Fibroblast of lung (primary cell): ENCODE results near the gene CCDC38. TPM values are rescaled to one million over a fixed set of nuclear protein-coding genes. Genes with fewer than 3 reads are reported as not detected.
A peak's percentile ranks its signal among the peaks of the same experiment; 100 is the strongest.

Experiments
- DNase-seq, 2 donors: peaks; one replicate each; pipeline versions ENCODE4 v3.0.0 to v3.0.0-alpha.2; 2010; ENCODE audit warnings: low read depth in 2 of 2
- H2AFZ ChIP-seq: 2 replicates; pipeline ENCODE4 v1.5.1; 2012; ENCODE audit warnings: low read length, control low read depth, inconsistent platforms
- H3K27ac ChIP-seq: 2 replicates; pipeline ENCODE4 v1.5.1; 2011; ENCODE audit warnings: low read length, control low read depth; ENCODE audit not compliant: insufficient read depth
- H3K27me3 ChIP-seq: 2 replicates; pipeline ENCODE4 v1.5.1; 2011; ENCODE audit warnings: mild to moderate bottlenecking, low read length; ENCODE audit not compliant: control insufficient read depth, insufficient read depth
- H3K36me3 ChIP-seq: 2 replicates; pipeline ENCODE4 v1.5.1; 2011; ENCODE audit warnings: low read length; ENCODE audit not compliant: control insufficient read depth, insufficient read depth
- H3K4me1 ChIP-seq: 2 replicates; pipeline ENCODE4 v1.5.1; 2011; ENCODE audit warnings: low read length; ENCODE audit not compliant: control insufficient read depth, insufficient read depth; ENCODE audit errors: extremely low read depth
- H3K4me2 ChIP-seq: 2 replicates; pipeline ENCODE4 v1.5.1; 2011; ENCODE audit warnings: low read length, control low read depth; ENCODE audit not compliant: insufficient read depth; ENCODE audit errors: extremely low read depth
- H3K4me3 ChIP-seq, 4 experiments: fragments of 200-600 bp in 1 of 4; sonication (generic) in 1 of 4; replicated peaks in 1 of 4; 2 replicates each; pipeline ENCODE4 v1.5.1; 2011 to 2016; ENCODE audit warnings: low read length in 4 of 4, low read depth in 3 of 4, mild to moderate bottlenecking in 3 of 4, control low read depth in 2 of 4, inconsistent platforms in 1 of 4, mixed read lengths in 1 of 4; ENCODE audit not compliant: insufficient read depth in 1 of 4; ENCODE audit errors: control extremely low read depth in 1 of 4
- H3K79me2 ChIP-seq: 2 replicates; pipeline ENCODE4 v1.5.1; 2012; ENCODE audit warnings: mild to moderate bottlenecking, low read length, inconsistent platforms; ENCODE audit not compliant: control insufficient read depth, insufficient read depth
- H3K9ac ChIP-seq: 2 replicates; pipeline ENCODE4 v1.5.1; 2011; ENCODE audit warnings: mild to moderate bottlenecking, low read length, control low read depth; ENCODE audit not compliant: insufficient read depth
- H3K9me3 ChIP-seq: 2 replicates; pipeline ENCODE4 v1.5.1; 2012; ENCODE audit warnings: low read depth, low read length; ENCODE audit not compliant: control insufficient read depth, insufficient read depth
- H4K20me1 ChIP-seq: 2 replicates; pipeline ENCODE4 v1.5.1; 2011; ENCODE audit warnings: low read length; ENCODE audit not compliant: control insufficient read depth, insufficient read depth; ENCODE audit errors: extremely low read depth
- EZH2 ChIP-seq: IDR thresholded peaks from 2 replicates; pipeline ENCODE4 v1.5.1; 2012; ENCODE audit warnings: low read length, control low read depth, mild to moderate bottlenecking; ENCODE audit errors: missing control alignments
- polyA plus RNA-seq, 2 donors: library from polyadenylated mRNA; depleted of rRNA in 1 of 2; stranded (reverse) in 1 of 2; unstranded in 1 of 2; fragments of >200 nt; gene quantifications; 2 replicates each; pipeline ENCODE4 v1.2.1, GENCODE V29; 2011 to 2012; ENCODE audit warnings: missing spikeins in 1 of 2
- total RNA-seq: library from RNA; depleted of rRNA; stranded (reverse); fragments of >200 nt; gene quantifications from 2 replicates; pipeline ENCODE4 v1.2.1, GENCODE V29; 2014
- TF ChIP-seq, protein P1 (sequence below), 2 donors: IDR thresholded peaks in 1 of 2; conservative IDR thresholded peaks in 1 of 2; 1 replicate in 1 of 2; 2 replicates in 1 of 2; pipeline ENCODE4 v1.5.1; 2011 to 2012; ENCODE audit warnings: low read length in 2 of 2, control low read depth in 1 of 2, inconsistent platforms in 1 of 2, low read depth in 1 of 2, mild to moderate bottlenecking in 1 of 2

CCDC38 gene
- total and polyA plus RNA-seq, 2 donors (not counting 1 experiment from before 2014, with no cell fraction given), result 0.05 TPM; not detected in 1

DNA sequence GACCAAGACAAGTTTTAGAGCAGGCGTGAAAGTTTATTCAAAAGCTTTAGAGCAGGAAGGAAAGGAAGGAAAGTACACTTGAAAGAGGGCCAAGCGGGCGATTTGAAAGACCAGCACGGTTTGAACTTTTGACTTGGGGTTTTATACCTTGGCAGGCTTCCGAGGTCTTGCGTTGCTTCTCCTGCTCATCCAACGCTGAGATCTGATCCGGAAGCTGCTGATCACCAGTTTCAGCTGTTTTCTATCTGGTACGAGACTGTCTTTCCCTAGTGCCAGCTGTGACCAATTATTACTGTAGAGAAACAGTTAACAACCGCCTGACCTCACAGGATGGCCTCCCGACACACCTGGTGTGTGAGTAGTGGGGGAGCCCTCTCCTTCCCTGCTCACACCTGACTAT lies 104.3 kb downstream of the CCDC38 start:
- DNase-seq, result peak; percentile 57 to 69
- peaks cover 12% of the 10 kb centered on the region for H3K4me1 ChIP-seq
- peaks cover 1% of the 10 kb centered on the region for H3K27me3 ChIP-seq
- TF ChIP-seq, protein P1, sequence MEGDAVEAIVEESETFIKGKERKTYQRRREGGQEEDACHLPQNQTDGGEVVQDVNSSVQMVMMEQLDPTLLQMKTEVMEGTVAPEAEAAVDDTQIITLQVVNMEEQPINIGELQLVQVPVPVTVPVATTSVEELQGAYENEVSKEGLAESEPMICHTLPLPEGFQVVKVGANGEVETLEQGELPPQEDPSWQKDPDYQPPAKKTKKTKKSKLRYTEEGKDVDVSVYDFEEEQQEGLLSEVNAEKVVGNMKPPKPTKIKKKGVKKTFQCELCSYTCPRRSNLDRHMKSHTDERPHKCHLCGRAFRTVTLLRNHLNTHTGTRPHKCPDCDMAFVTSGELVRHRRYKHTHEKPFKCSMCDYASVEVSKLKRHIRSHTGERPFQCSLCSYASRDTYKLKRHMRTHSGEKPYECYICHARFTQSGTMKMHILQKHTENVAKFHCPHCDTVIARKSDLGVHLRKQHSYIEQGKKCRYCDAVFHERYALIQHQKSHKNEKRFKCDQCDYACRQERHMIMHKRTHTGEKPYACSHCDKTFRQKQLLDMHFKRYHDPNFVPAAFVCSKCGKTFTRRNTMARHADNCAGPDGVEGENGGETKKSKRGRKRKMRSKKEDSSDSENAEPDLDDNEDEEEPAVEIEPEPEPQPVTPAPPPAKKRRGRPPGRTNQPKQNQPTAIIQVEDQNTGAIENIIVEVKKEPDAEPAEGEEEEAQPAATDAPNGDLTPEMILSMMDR (conservative IDR thresholded peaks at IDR 0.05 in 1 of 2, IDR thresholded peaks at IDR 0.05 in 1 of 2; ENCODE audit: low read depth in 1 of 2, low read length in 2 of 2), result no peak
- no peak for TF ChIP-seq EZH2
- no peaks in the 10 kb centered on the region for H3K36me3 ChIP-seq
- H4K20me1 ChIP-seq, result no peaks in the 10 kb centered on the region
- no peak overlapping the region for H2AFZ ChIP-seq
- H3K9ac ChIP-seq, result no peak overlapping the region
- peak overlapping the region; percentile 59 for H3K4me2 ChIP-seq
- H3K4me3 ChIP-seq, result peak overlapping the region in 1 of 4 experiments; percentile 29
- H3K79me2 ChIP-seq, result no peaks in the 10 kb centered on the region
- no peak overlapping the region for H3K27ac ChIP-seq
- H3K9me3 ChIP-seq, result no peaks in the 10 kb centered on the region

DNA sequence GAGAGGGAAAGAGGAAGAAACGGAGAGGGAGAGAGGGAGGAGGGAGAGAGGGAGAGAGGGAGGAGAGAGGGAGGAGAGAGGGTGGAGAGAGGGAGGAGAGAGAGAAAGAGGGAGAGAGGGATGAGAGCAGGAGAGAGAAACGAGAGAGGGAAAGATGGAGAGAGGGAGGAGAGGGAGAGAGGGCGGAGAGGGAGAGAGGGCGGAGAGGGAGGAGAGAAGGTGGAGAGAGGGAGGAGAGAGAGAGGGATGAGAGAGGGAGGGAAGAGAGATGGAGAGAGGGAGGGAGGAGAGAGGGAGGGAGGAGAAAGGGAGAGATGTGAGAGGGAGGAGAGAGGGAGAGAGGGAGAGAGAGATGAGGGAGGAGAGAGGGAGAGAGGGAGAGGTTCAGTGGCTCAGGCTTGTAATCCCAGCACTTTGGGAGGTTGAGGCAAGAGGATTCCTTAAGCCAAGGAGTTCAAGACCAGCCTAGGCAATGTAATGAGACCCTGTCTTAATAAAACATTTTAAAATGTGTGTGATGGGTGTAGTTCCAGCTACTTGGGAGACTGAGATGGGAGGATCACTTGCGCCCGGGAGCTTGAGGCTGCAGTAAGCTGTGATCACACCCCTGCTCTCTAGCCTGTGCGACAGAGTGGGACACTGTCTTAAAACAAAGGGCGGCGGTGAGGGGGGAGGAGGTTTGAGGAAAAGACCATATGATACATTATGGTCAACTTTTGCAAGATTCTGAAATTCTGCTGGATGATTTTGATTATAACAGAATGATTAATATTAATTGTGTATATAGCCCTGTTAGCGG lies 105.0 kb downstream of the CCDC38 start:
- peak overlapping the region; percentile 54 for H2AFZ ChIP-seq
- peak overlapping the region; percentile 59 for H3K4me2 ChIP-seq
- H3K4me3 ChIP-seq, result no peak overlapping the region

DNA sequence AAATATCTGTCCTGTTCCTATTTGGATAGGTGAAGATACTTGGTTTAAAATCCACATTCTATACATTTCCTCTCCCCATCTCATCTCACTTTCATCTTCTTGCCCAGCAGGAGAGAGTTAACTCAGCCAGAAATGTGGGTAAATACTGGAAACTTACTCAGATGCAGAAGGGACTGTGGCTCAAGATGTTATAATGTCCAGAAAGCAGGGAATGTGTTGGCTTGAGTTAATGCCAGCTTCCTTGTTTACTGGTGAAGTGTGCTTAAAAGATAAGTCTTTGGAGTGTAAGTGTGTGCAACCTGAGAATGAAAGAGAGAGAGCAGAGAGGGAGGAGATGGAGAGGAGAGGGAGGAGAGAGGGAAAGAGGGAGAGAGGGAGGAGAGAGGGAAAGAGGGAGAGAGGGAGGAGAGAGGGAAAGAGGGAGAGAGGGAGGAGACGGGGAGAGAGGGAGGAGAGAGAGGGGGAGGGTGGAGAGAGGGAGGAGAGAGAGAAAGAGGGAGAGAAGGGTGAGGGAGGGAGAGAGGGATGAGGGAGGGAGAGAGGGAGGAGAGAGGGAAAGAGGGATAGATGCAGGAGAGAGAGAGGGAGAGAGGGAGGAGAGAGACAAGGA lies 105.7 kb downstream of the CCDC38 start:
- no peaks in the 10 kb centered on the region for H3K79me2 ChIP-seq
- H3K4me3 ChIP-seq, result peak overlapping the region in 2 of 4 experiments; percentile 1 to 12
- no peaks in the 10 kb centered on the region for H4K20me1 ChIP-seq
- peak; percentile 50 to 63 for DNase-seq
- peak overlapping the region; percentile 23 for H3K27ac ChIP-seq
- no peaks in the 10 kb centered on the region for H3K27me3 ChIP-seq
- TF ChIP-seq EZH2, result no peak
- TF ChIP-seq, protein P1 (conservative IDR thresholded peaks at IDR 0.05 in 1 of 2, IDR thresholded peaks at IDR 0.05 in 1 of 2; ENCODE audit: low read depth in 1 of 2, low read length in 2 of 2), result no peak
- peaks cover 12% of the 10 kb centered on the region for H3K4me1 ChIP-seq
- peak overlapping the region; percentile 58 for H3K4me2 ChIP-seq
- peak overlapping the region; percentile 54 for H2AFZ ChIP-seq
- no peak overlapping the region for H3K9ac ChIP-seq
- no peaks in the 10 kb centered on the region for H3K36me3 ChIP-seq
- no peaks in the 10 kb centered on the region for H3K9me3 ChIP-seq

More for the DNA sequence above, 105.0 kb downstream of the CCDC38 start:
- Histone ChIP-seq H3K9ac (no peak overlapping the region), H3K27ac (peak overlapping the region; percentile 23), H3K9me3 (no peaks in the 10 kb centered on the region), H3K4me1 (peaks cover 12% of the 10 kb centered on the region), H3K27me3 (no peaks in the 10 kb centered on the region), H3K79me2 (no peaks in the 10 kb centered on the region), H3K36me3 (no peaks in the 10 kb centered on the region), H4K20me1 (no peaks in the 10 kb centered on the region)
- TF ChIP-seq EZH2, result no peak
- TF ChIP-seq, protein P1 (conservative IDR thresholded peaks at IDR 0.05 in 1 of 2, IDR thresholded peaks at IDR 0.05 in 1 of 2; ENCODE audit: low read depth in 1 of 2, low read length in 2 of 2), result no peak
- DNase-seq, result no peak
